HepG2 (cell line): ENCODE data around the gene CDYL.

ENCODE experiments used
- CTCF ChIP-seq: sonication (generic); formaldehyde crosslinking; IDR thresholded peaks from 2 replicates; pipeline ENCODE4 v1.5.0; 2020; ENCODE audit warnings: mild to moderate bottlenecking, missing genetic modification reagents, moderate library complexity
- EHMT2 ChIP-seq: fragments of 200-600 bp; sonication (generic); IDR thresholded peaks from 2 replicates; pipeline ENCODE4 v1.7.0; 2017; ENCODE audit warnings: antibody characterized with exemption, low read depth, low read length, borderline replicate concordance
- KDM5A ChIP-seq: fragments of 200-600 bp; sonication (generic); IDR thresholded peaks from 2 replicates; pipeline ENCODE4 v1.7.0; 2018; ENCODE audit warnings: antibody characterized with exemption, mild to moderate bottlenecking, low read length, borderline replicate concordance
- PBX2 ChIP-seq: IDR thresholded peaks from 2 replicates; pipeline ENCODE4 v1.6.1; 2016; ENCODE audit warnings: control low read depth

GRCh38 chr6:4903121-4903520, 126.9 kb downstream of the CDYL start:
- TF ChIP-seq CTCF (CRISPR knock-in tag) (no peak), KDM5A (no peak), PBX2 (CRISPR knock-in tag) (no peak), EHMT2 (no peak)
